ENCODE results near the gene UGP2.
A peak's percentile ranks its signal among the peaks of the same experiment; 100 is the strongest.

UGP2 gene

GRCh38 chr2:63819765-63820717 is 21.7 kb upstream of the UGP2 start:
- Histone ChIP-seq H3K27me3 (ENCODE audit: insufficient read depth, low read length) (no peaks in the 10 kb centered on the region), H2AFZ (ENCODE audit: low read depth, low read length) (no peak overlapping the region), H3K4me3 (ENCODE audit: low read length) (no peak overlapping the region), H3K4me1 (ENCODE audit: insufficient read depth, low read length) (peaks cover 3% of the 10 kb centered on the region), H3K36me3 (ENCODE audit: insufficient read depth, low read length) (no peaks in the 10 kb centered on the region), H3K9me3 (ENCODE audit: low read length) (no peaks in the 10 kb centered on the region)

- peaks cover 3% of the 10 kb centered on the region for H3K4me1 ChIP-seq (ENCODE audit: insufficient read depth, low read length)
- H3K36me3 ChIP-seq (ENCODE audit: insufficient read depth, low read length) = no peaks in the 10 kb centered on the region
- H2AFZ ChIP-seq (ENCODE audit: low read depth, low read length) = no peak overlapping the region
- H3K4me3 ChIP-seq (ENCODE audit: low read length) = no peak overlapping the region
- H3K27me3 ChIP-seq (ENCODE audit: insufficient read depth, low read length) = no peaks in the 10 kb centered on the region
- H3K9me3 ChIP-seq (ENCODE audit: low read length) = no peaks in the 10 kb centered on the region
These were observed 20.7 kb upstream of the UGP2 start for GRCh38 chr2:63820969-63821368.

- Histone ChIP-seq H2AFZ (ENCODE audit: low read depth, low read length) (no peak overlapping the region), H3K9me3 (ENCODE audit: low read length) (no peaks in the 10 kb centered on the region), H3K4me3 (ENCODE audit: low read length) (no peak overlapping the region), H3K36me3 (ENCODE audit: insufficient read depth, low read length) (no peaks in the 10 kb centered on the region), H3K4me1 (ENCODE audit: insufficient read depth, low read length) (peaks cover 3% of the 10 kb centered on the region), H3K27me3 (ENCODE audit: insufficient read depth, low read length) (no peaks in the 10 kb centered on the region)
These were observed 20.3 kb upstream of the UGP2 start for GRCh38 chr2:63821396-63821795.

- Histone ChIP-seq H2AFZ (ENCODE audit: low read depth, low read length) (no peak overlapping the region), H3K36me3 (ENCODE audit: insufficient read depth, low read length) (no peaks in the 10 kb centered on the region), H3K9me3 (ENCODE audit: low read length) (no peaks in the 10 kb centered on the region), H3K27me3 (ENCODE audit: insufficient read depth, low read length) (no peaks in the 10 kb centered on the region), H3K4me3 (ENCODE audit: low read length) (no peak overlapping the region), H3K4me1 (ENCODE audit: insufficient read depth, low read length) (peaks cover 3% of the 10 kb centered on the region)
These were observed 19.2 kb upstream of the UGP2 start for GRCh38 chr2:63822478-63822877.

DNA sequence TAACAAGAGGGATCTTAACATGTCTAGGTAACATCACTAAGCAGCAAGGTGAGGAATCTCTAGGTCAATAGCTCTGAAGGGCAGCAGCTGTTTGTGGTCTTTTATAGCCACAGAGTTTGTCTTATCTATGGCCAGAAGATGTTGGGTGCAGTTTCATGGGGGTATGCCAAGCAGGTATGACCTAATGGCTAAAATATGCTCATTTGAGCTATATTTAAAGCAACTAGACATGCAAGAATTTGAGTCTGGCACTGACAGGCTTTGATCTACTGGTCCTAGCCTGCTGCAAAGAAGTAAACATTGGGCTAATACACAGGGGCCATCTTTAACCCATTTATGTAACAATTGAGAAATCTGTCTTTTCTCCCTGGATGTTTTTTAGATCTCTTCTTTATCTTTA is 13.9 kb upstream of the UGP2 start:
- Histone ChIP-seq H3K4me3 (ENCODE audit: low read length) (no peak overlapping the region), H3K36me3 (ENCODE audit: insufficient read depth, low read length) (no peaks in the 10 kb centered on the region), H3K9me3 (ENCODE audit: low read length) (no peaks in the 10 kb centered on the region), H3K27me3 (ENCODE audit: insufficient read depth, low read length) (no peaks in the 10 kb centered on the region), H3K4me1 (ENCODE audit: insufficient read depth, low read length) (peaks cover 2% of the 10 kb centered on the region), H2AFZ (ENCODE audit: low read depth, low read length) (no peak overlapping the region)

- no peak overlapping the region for H2AFZ ChIP-seq (ENCODE audit: low read depth, low read length)
- no peaks in the 10 kb centered on the region for H3K9me3 ChIP-seq (ENCODE audit: low read length)
- H3K4me3 ChIP-seq (ENCODE audit: low read length) = no peak overlapping the region
- H3K36me3 ChIP-seq (ENCODE audit: insufficient read depth, low read length) = no peaks in the 10 kb centered on the region
- no peaks in the 10 kb centered on the region for H3K27me3 ChIP-seq (ENCODE audit: insufficient read depth, low read length)
- H3K4me1 ChIP-seq (ENCODE audit: insufficient read depth, low read length) = peaks cover 2% of the 10 kb centered on the region
These were observed 10.5 kb upstream of the UGP2 start for GRCh38 chr2:63831176-63831575.

- no peak overlapping the region for H3K4me3 ChIP-seq (ENCODE audit: low read length)
- no peak overlapping the region for H2AFZ ChIP-seq (ENCODE audit: low read depth, low read length)
- H3K4me1 ChIP-seq (ENCODE audit: insufficient read depth, low read length) = no peaks in the 10 kb centered on the region
- no peaks in the 10 kb centered on the region for H3K9me3 ChIP-seq (ENCODE audit: low read length)
- H3K36me3 ChIP-seq (ENCODE audit: insufficient read depth, low read length) = no peaks in the 10 kb centered on the region
- H3K27me3 ChIP-seq (ENCODE audit: insufficient read depth, low read length) = no peaks in the 10 kb centered on the region
These were observed 7.3 kb upstream of the UGP2 start for GRCh38 chr2:63834401-63834800.

DNA sequence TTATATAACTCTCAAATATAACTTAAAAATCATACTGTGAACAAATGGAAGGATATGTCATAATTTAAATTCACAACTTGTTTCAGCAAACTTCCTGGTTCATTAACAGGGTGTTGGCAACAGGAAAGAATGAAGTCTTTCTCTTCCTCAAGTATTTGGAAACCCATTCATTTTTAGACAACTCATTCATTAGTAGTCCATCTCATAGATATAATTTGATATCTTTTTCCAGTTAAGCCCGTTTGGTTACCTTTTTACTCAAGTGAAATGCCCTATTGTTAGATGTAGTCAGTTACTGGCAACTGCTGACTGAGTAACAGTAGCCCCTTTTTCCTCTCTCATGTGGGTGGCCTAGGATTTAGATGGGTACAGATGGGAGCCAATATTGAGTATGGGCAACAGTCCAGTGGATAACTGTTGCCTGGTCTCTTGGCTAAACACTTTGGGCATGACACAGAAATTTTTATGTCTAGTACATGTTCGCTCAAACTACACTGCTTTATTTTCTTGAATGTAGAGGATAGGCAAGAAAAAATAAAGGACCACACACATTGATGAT is 4.6 kb upstream of the UGP2 start:
- Histone ChIP-seq H3K36me3 (ENCODE audit: insufficient read depth, low read length) (no peaks in the 10 kb centered on the region), H3K4me3 (ENCODE audit: low read length) (no peak overlapping the region), H3K4me1 (ENCODE audit: insufficient read depth, low read length) (peaks cover 4% of the 10 kb centered on the region)

DNA sequence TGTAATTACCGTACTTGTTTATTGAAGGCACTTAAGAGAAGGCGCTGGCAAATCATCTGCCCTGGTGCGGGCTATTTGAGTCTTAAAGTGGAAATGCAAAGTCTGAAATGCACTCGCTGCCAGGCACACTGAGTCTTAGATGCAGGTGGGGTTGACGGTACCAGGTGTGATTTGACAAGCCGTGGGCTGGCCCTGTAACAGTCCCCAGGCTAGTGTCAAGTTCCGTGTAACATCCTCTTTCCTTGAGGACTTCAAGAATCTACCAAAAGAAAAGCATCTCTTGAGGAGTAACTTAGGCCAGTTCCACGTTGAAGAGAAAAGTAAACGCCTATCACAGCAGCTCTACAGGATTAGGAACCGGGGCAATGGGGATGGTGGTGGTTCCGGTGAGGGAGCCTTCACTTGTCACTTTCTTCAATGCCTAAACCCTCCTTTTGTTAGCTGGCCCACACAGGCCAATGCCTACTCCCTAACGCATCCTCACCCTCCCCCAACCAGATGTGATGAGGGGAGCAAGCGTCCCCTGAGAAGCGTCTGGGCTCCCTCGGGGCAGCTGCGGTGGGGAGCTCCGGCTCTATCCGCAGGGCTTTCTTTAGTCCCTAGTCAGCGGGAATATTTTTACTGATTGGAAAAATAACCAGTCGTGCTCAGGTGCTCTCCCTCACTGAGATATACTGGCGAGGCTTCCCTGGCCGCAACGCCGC is 1.5 kb upstream of the UGP2 start:
- no peaks in the 10 kb centered on the region for H3K9me3 ChIP-seq (ENCODE audit: low read length)
- peaks cover 26% of the 10 kb centered on the region for H3K4me1 ChIP-seq (ENCODE audit: insufficient read depth, low read length)
- H3K27me3 ChIP-seq (ENCODE audit: insufficient read depth, low read length) = no peaks in the 10 kb centered on the region
- peak overlapping the region; percentile 62 for H3K4me3 ChIP-seq (ENCODE audit: low read length)
- H2AFZ ChIP-seq (ENCODE audit: low read depth, low read length) = peak overlapping the region; percentile 54
- H3K36me3 ChIP-seq (ENCODE audit: insufficient read depth, low read length) = no peaks in the 10 kb centered on the region

More for the DNA sequence above, 4.6 kb upstream of the UGP2 start:
- no peaks in the 10 kb centered on the region for H3K9me3 ChIP-seq (ENCODE audit: low read length)
- no peak overlapping the region for H2AFZ ChIP-seq (ENCODE audit: low read depth, low read length)
- no peaks in the 10 kb centered on the region for H3K27me3 ChIP-seq (ENCODE audit: insufficient read depth, low read length)

DNA sequence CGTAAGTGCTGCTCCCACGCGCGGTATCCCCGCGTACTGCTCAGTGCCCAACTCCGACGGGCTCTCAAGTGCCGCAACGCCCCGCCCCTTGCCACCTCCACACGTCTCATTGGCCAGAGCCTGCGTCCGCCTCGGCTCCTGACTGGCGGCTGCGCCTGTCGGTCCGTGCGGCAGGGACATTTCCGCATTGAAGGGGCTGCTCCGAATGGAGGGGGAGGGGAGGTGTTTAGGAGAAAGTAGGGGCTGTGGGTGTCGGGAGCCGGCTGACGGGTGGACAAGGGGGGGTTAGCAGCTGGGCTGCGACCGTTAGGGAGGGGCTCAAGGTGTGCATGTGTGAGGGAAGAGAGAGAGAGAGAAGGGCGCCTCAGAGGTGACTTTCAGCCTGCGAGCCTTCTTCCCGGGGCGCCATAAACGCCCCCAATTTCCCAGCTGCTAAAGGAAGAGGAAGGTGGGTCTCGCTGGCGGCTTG is 877 bp upstream of the UGP2 start:
- H3K27me3 ChIP-seq (ENCODE audit: insufficient read depth, low read length) = no peaks in the 10 kb centered on the region
- no peaks in the 10 kb centered on the region for H3K9me3 ChIP-seq (ENCODE audit: low read length)
- peak overlapping the region; percentile 62 for H3K4me3 ChIP-seq (ENCODE audit: low read length)
- peak overlapping the region; percentile 54 for H2AFZ ChIP-seq (ENCODE audit: low read depth, low read length)
- no peaks in the 10 kb centered on the region for H3K36me3 ChIP-seq (ENCODE audit: insufficient read depth, low read length)
- peaks cover 26% of the 10 kb centered on the region for H3K4me1 ChIP-seq (ENCODE audit: insufficient read depth, low read length)

- Histone ChIP-seq H3K36me3 (ENCODE audit: insufficient read depth, low read length) (no peaks in the 10 kb centered on the region), H3K27me3 (ENCODE audit: insufficient read depth, low read length) (no peaks in the 10 kb centered on the region), H3K4me1 (ENCODE audit: insufficient read depth, low read length) (peaks cover 26% of the 10 kb centered on the region), H3K4me3 (ENCODE audit: low read length) (peak overlapping the region; percentile 62), H2AFZ (ENCODE audit: low read depth, low read length) (peak overlapping the region; percentile 54), H3K9me3 (ENCODE audit: low read length) (no peaks in the 10 kb centered on the region)
These were observed 709 bp downstream of the UGP2 start for GRCh38 chr2:63842149-63843061.

DNA sequence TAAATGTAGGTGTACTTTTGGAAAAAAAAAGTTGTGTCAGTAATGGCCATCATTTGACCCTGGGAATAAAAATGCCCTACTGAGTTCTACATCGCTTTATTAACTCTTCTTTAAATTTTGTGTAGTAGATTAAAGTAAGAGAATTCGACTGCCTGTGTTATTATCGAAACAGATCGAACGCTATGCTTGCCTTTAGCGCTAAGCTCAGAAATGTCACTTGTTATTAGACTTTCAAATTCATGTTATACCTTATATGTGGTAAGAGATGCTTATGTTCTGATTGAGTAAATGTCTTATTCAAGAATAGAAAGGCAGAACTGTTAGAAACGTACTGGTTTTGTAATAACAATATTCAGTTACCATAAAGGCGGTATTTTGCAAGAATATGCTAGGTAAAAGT is 1.4 kb downstream of the UGP2 start:
- Histone ChIP-seq H3K27me3 (ENCODE audit: insufficient read depth, low read length) (no peaks in the 10 kb centered on the region), H3K4me1 (ENCODE audit: insufficient read depth, low read length) (peaks cover 26% of the 10 kb centered on the region), H3K4me3 (ENCODE audit: low read length) (peak overlapping the region; percentile 62), H2AFZ (ENCODE audit: low read depth, low read length) (peak overlapping the region; percentile 21), H3K36me3 (ENCODE audit: insufficient read depth, low read length) (peaks cover 2% of the 10 kb centered on the region), H3K9me3 (ENCODE audit: low read length) (no peaks in the 10 kb centered on the region)

Measured in neuron (in vitro differentiated cells).